ENCODE measurements around the gene TLCD1.
A peak's percentile ranks its signal among the peaks of the same experiment; 100 is the strongest.

The TLCD1 gene

GRCh38 chr17:28719021-28719433, 7.0 kb downstream of the TLCD1 start:
- no peak for DNase-seq
- in situ Hi-C loops (cut with HindIII; ENCODE audit: low pct_ligation_motif_present, low pct_unique_long_range_greater_than_20kb, low sequenced_read_pairs), result no loop called here

GRCh38 chr17:28718333-28719020, 7.6 kb downstream of the TLCD1 start:
- DNase-seq, result no peak
- in situ Hi-C loops (cut with HindIII; ENCODE audit: low pct_ligation_motif_present, low pct_unique_long_range_greater_than_20kb, low sequenced_read_pairs), result no loop called here

DNA sequence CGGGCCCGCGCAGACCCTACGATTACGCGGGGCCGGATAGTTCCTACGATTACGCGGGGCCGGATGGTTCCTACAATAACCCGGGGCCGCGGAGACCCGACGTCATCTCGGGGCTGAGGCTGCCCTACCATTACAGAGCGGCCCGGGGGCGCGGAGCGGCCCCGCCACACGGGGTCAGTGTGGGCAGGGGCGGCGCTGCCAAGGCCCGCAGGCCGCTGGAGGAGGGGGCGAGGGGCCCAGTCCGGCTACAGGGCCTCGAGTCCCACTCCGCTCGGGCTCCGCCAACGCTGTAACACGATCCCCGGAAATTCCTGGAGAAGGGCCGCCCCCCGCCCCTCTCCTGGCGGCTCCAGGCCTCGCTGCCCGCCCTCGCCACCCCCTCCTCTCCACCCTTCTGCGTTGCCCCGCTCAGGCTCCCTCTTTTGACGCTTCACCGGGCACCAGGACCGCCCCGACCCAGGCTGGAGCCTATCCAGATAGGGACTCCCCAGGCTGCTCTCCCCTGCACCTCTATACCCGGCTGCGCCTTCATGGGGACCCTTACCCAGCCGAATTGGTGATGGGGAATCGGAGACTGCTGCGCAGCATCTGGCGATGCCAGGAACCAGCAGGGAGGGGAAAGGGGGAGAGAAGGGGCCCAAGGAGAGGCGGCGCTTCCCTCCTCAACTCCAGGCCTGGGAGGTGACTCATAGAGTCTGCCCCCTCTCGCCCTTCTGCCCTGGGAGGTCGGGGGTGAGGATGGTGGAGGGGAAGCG, 8.3 kb downstream of the TLCD1 start, which contains the start of gene RAB34:
TSS of gene RAB34 (minus strand) at position 291 of the 755 bp plus-strand sequence. CDS start 602 bp downstream, outside the sequence.
- in situ Hi-C loops (cut with HindIII; ENCODE audit: low pct_ligation_motif_present, low pct_unique_long_range_greater_than_20kb, low sequenced_read_pairs), result no loop called here
- peak; percentile 92 for DNase-seq

DNA sequence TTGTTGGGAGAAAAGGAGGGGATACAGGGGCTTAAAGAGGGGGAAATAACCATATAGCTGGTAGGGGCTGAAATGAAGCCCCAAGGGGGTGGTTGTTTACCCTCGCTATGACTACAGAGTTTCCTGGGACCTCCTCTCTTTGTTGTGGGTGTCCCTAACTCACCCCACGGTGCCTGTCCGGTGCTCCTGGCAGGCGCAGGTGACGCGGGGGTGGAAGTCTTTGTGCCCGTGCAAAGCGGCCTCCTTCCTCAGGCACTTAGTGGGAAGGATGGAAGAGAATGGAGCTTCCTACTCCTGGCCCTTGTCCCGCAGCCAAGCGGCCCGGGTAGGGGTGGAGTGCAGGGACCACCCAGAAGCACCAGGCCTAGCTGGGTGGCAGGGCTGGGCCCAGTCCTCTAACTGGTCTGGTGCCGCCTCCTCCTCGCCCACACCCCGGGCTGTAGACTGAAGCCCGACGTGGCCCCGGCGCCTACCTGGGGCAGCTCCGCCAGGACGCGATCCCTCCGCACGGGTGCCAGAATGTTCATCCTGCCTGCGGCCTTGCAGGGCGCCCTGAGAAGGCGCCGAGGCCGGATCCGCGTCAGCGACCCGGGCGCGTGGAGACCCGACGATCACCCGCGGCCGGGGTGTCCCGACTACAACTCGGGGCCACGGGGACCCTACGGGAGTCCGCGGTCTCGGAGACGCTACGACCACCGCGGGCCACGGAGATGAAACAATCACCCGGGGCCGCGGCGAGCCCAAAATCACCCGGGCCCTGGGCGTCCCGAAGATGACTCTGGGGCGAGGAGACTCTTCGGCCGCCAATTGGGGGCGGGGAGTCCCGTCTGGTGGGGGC, 9.1 kb downstream of the TLCD1 start:
- in situ Hi-C loops (cut with HindIII; ENCODE audit: low pct_ligation_motif_present, low pct_unique_long_range_greater_than_20kb, low sequenced_read_pairs), result no loop called here
- peak; percentile 56 for DNase-seq

GRCh38 chr17:28715217-28715616, 10.8 kb downstream of the TLCD1 start:
- in situ Hi-C loops (cut with HindIII; ENCODE audit: low pct_ligation_motif_present, low pct_unique_long_range_greater_than_20kb, low sequenced_read_pairs), result no loop called here
- no peak for DNase-seq

DNA sequence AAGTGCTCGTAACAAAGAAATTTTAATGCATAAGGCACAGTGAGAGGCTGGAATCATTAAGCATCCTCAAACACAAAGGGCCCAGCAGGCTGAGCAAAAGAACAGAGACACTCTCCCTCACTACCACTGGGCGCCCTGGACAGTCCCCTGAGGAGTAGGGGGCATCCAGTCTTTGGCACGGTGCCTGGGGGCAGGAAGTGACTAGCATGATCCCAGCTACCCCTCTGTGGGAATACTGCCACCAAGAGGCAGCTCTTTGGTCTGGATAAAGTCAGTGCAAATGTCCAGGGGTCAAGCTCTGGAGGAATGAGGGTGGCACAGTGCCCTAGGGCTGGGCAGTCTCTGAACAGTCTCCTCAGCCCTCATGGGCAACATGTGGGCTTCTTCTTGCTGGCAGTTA, 11.8 kb downstream of the TLCD1 start:
- in situ Hi-C loops (cut with HindIII; ENCODE audit: low pct_ligation_motif_present, low pct_unique_long_range_greater_than_20kb, low sequenced_read_pairs), result no loop called here

DNA sequence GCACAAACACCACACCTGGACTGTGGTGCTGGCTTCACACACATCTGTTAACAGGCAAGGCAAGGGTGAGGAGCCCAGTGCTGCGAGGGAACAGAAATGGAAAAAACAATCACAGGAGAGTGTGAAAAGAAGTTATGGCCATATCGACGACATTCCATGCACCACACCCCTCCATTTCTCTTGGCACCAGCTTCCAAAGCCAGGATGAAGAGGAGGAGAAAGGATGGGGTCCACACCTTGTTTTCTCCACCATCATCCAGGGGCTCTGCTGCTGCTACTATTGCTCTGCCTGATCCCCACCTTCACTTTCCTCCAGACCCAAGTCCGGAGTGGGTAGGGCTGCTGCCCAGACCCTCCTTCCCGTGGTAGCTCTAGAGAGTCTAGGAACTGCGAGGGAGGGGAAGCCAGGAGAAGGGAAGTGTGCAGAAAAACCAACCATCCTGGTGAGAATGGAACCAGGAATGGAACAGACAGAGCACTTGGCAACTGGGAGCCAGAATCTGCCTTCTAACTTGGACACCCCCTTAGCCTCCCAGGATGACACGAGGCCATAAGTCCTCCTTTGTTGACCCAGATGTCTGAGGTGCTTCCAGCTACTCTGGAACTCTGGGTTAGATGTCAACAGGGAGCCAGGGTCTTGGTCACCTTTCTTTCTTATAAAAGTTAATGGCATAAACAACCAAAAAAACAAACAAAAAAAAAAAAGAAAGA, 13.2 kb downstream of the TLCD1 start:
- in situ Hi-C loops (cut with HindIII; ENCODE audit: low pct_ligation_motif_present, low pct_unique_long_range_greater_than_20kb, low sequenced_read_pairs), result no loop called here
- DNase-seq, result no peak

More for the DNA sequence above, 11.8 kb downstream of the TLCD1 start:
- DNase-seq, result no peak

- DNase-seq, result no peak
- in situ Hi-C loops (cut with HindIII; ENCODE audit: low pct_ligation_motif_present, low pct_unique_long_range_greater_than_20kb, low sequenced_read_pairs), result no loop called here
Measured at GRCh38 chr17:28712032-28712704, 13.9 kb downstream of the TLCD1 start.

- in situ Hi-C loops (cut with HindIII; ENCODE audit: low pct_ligation_motif_present, low pct_unique_long_range_greater_than_20kb, low sequenced_read_pairs), result no loop called here
- no peak for DNase-seq
Measured at GRCh38 chr17:28711723-28712031, 14.4 kb downstream of the TLCD1 start, which contains the start of gene PROCA1. PROCA1 (minus strand) TSS chr17:28711888; CDS start chr17:28711660, 228 bp downstream.

- peak; percentile 90 for DNase-seq
- in situ Hi-C loops (cut with HindIII; ENCODE audit: low pct_ligation_motif_present, low pct_unique_long_range_greater_than_20kb, low sequenced_read_pairs), result no loop called here
Measured at GRCh38 chr17:28710861-28711722, 14.9 kb downstream of the TLCD1 start.

DNA sequence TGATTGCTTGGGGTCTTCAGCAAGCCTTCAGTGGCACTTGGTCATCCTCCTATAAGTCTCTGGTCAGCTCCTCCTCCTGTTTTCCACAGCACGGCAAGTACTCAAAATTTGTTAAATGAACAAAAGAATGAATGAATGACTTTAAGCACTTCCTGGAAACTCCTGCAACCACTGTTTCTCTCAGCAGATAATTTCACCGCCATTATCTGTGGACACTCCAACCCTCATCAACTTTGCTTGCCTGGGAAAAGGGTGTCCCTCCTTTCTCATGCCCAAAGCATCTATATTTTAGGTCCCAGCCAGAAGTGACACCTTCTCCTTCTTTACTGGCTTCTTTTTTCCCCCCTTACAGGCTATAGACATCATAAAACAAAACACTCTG, 18.7 kb downstream of the TLCD1 start:
- in situ Hi-C loops (cut with HindIII; ENCODE audit: low pct_ligation_motif_present, low pct_unique_long_range_greater_than_20kb, low sequenced_read_pairs), result no loop called here

DNA sequence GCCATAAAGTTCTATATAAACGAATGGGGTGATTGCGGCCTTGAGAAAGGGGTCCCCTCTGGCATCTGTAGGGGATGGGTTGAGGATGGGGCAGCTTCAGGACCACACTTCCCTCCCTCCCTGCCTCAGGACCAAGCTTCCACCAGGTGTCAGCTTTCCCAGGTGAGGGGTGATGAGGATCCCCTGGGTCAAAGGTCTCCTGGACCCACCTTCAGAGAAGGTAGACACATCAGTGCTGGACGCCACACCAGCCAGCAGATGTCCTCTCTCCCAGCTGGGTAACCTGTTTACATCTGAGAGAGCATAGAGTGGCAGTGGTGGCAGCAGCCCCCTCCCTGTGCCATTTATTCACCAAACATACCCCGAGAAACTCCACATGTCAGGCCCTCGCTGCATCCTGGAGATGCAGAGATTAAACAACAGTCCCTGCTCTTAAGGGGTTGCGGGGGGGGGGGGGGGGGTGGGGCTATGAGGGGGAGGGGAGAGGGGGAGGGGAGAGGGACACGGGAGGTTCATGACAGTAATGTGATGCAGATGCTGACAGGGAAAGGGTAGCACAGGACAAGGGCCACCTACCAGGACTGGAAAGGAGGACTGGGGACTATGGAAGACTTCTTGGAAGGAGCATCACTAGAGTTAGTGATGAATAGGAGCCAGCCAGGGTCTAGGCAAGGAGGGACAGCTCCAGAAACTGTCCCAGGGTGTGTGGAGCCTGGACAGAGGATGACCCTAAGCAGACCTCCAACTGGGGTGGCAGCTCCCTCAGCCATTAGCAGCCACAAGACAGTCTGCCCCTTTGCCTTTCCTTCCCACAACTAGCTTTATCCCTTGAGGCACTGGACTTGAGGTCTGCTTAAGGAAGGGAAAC, 19.3 kb downstream of the TLCD1 start:
- in situ Hi-C loops (cut with HindIII; ENCODE audit: low pct_ligation_motif_present, low pct_unique_long_range_greater_than_20kb, low sequenced_read_pairs), result no loop called here
- no peak for DNase-seq

More for the DNA sequence above, 18.7 kb downstream of the TLCD1 start:
- no peak for DNase-seq

DNA sequence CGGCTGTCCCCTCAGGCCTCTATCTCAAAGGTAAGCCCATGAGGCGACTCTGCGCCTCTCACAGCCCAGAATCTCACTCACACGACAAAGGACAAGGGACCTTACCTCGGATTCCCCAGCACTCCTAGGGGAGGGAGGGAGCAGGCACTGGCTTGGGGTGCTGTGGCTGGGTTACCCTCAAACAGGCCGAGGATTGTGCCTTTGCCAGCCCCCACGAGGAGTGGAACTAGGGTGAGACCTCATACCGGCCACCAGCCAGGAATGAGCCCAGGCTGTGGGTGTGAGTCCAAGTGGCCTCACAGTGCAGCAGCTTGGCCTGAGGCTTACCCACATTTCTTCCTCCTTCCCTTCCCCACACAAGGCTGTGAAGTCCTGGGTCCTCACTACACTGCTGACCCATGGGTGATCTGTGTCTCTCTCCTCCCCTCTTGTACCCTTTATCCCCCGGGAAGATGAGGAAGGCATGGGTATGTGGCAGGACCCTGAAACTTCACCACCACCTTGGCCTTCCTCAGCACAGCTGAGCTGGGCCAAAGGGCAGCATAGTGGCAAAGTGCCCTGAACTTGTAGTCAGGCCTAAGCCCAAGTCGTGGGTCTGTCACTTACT, 20.2 kb downstream of the TLCD1 start:
- no peak for DNase-seq
- in situ Hi-C loops (cut with HindIII; ENCODE audit: low pct_ligation_motif_present, low pct_unique_long_range_greater_than_20kb, low sequenced_read_pairs), result no loop called here

GRCh38 chr17:28705074-28705659, 20.9 kb downstream of the TLCD1 start:
- in situ Hi-C loops (cut with HindIII; ENCODE audit: low pct_ligation_motif_present, low pct_unique_long_range_greater_than_20kb, low sequenced_read_pairs), result no loop called here
- DNase-seq, result no peak

DNA sequence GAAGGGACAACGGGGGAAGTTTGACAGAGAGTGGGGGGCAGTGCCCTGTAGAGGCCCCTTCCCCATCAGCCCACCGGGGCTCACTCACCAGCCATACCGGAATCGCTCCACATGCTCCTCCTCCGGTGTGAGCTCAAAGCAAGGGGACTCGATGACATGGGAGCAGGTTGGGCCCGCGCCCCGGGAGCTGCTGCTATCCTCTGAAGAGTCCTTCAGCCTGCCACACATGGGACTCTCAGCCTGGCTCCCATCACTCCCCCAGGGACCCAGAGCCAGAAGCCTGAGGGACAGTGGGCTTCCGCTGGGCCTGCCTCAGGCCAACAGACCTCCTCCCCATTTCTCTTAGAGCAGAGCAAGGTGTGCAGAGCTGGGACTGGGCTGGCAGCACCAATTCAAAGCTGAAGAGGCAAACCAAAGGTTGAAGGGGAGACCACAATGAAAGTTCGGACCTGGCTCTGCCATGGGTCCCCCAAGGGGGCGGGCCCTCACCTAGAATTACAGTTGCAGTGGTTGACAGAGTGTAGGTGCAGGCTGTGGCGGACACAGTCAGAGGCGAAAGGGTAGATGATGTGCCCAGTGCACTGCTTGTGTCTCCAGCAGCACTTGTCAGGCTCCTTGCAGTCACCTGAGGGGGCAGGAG, 21.7 kb downstream of the TLCD1 start:
- in situ Hi-C loops (cut with HindIII; ENCODE audit: low pct_ligation_motif_present, low pct_unique_long_range_greater_than_20kb, low sequenced_read_pairs), result no loop called here
- DNase-seq, result no peak

Measured in ACHN (cell line).